HG03558 (cell line): Measurements from ENCODE around the gene FECH.

Experiments
- ATAC-seq: cut with Tn5 transposase; IDR thresholded peaks from one replicate; pipeline ENCODE4 v1.9.1; 2021; ENCODE audit warnings: moderate number of reproducible peaks; ENCODE audit not compliant: unreplicated experiment; ENCODE audit errors: extremely low read depth

The FECH gene

DNA sequence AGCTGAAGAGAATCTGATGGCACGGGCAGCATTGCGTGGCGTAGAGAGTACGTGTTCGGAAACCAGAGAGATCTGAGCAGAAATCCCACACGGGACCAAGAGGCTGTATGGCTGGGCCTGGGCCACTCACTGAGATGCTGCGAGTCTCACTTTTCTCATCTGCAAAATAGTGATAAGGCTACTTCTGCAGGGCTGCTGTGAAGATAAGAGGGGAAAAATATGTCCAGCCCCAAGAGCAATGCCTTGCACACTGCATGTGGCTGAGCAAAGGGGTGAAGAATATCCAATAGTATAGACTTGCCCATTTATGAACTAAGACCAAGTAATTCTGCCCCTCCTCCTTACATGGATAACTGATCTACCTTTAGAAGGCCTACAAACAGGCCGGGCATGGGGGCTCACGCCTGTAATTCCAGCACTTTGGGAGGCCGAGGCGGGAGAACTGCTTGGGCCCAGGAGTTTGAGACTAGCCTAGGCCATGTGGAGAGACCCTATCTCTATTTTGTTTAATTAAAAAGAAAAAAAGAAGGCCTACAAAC is 3.1 kb downstream of the FECH start:
- no peak for ATAC-seq

DNA sequence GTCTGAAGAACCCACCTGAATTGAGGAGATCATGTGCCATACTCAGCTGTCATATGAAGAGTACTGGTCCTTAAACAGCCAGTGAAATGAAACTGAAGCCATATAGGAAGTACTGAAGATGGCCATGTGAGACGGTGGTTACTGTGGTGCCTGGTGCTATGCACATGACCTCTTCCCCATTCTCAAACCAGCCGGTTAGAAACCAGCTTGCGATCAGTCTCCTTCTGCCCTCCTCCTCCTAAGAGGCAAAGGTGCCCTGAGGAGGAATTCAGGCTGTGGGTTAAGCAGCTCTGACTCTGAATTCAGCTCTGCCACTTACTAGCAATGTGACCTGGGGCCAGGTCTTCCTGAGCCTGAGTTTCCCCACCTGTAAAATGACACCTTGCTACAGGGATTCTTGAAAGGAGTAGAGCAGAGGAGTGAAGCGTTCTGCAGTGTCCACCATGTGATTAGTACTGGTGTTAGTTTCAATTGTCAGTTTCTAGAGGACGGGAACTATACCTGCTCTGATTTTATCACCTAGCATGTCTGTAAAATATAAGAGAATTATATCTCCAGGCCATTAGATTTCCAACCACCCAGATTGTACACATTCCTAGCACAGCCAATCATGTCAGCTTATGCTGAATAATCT is 5.1 kb downstream of the FECH start:
- ATAC-seq, result peak; percentile 82

GRCh38 chr18:57579934-57580333 is 6.6 kb downstream of the FECH start:
- ATAC-seq, result no peak

DNA sequence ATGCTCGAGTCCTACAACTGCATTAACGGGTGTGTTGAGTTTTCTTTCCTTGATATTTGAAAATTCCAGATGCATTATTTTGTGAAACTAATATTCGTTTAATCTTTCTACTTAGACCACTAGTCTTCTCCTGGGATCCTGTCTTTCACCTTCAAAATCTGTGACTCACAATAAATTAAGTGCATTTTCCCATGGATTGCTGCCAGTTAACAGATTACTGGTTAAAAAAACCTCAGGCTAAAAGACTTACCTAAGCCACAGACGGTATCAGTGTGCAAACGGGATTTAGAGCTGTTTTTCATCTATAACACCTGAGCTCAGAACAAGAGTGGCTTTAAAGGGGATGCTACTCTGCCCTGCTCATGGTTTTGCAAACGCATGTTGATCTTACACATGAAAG is 10.2 kb downstream of the FECH start:
- ATAC-seq, result no peak

DNA sequence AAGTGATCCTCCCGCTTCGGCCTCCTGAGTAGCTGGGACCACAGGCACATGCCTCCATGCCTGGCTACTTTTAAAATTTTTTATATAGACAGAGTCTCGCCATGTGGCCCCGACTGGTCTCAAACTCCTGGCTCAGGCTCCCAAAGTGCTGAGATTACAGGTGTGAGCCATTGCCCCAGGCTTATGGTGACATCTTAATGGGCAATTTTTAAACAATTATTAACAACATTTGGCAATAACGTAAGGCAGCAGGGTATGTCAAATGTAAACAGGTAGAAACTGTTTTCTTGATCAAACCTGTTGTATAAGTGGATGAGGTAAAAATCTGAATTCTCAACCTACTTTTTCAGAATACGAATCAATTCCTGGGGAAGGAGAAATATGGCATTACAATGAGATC is 11.0 kb downstream of the FECH start:
- ATAC-seq, result no peak

- ATAC-seq, result no peak
These were observed 11.6 kb downstream of the FECH start for GRCh38 chr18:57574866-57575265.

- ATAC-seq, result no peak
These were observed 16.3 kb downstream of the FECH start for GRCh38 chr18:57570162-57570561.

- ATAC-seq, result no peak
These were observed 17.4 kb downstream of the FECH start for GRCh38 chr18:57569133-57569532.

- no peak for ATAC-seq
These were observed 24.6 kb downstream of the FECH start for GRCh38 chr18:57561728-57562423.

DNA sequence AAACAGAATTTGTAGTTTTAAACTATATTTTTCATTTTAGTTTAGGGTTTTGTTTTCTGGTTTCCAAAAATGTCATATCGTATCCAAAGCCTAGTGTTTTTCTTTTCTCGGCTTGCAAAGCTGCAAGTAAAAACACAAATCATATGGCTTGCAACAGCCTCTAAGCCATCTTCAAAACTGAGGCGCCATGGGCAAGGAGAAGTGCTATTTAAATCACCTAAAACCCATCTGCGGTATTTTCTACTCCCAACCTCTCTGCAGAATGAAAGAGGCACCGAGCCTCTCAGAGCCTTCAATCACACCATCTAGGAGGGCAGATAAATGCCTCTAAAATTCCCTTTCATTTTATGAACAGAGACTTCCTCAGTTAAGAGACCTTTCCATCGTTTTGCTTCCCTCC is 25.2 kb downstream of the FECH start:
- ATAC-seq, result no peak

DNA sequence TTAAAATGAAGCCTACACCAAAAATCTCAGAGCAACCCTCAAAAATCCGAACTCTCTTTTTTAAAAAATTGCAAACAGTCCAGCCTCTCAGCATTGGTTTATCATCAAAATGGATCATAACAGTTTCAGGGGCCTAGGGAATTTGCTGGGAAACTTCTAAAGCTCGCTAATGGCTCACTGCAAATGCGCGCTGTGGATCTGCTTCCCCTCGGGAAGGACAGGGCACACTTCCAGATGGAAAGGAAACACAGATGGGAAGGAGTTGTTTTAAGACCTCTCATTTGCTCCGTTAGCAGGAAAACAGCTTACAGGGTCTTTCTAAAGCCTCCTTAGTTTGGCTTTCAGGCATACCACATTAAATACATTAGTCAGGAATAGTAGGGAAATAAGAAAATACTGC is 27.2 kb downstream of the FECH start:
- ATAC-seq, result no peak

GRCh38 chr18:57555134-57555533 is 31.4 kb downstream of the FECH start:
- ATAC-seq, result no peak

DNA sequence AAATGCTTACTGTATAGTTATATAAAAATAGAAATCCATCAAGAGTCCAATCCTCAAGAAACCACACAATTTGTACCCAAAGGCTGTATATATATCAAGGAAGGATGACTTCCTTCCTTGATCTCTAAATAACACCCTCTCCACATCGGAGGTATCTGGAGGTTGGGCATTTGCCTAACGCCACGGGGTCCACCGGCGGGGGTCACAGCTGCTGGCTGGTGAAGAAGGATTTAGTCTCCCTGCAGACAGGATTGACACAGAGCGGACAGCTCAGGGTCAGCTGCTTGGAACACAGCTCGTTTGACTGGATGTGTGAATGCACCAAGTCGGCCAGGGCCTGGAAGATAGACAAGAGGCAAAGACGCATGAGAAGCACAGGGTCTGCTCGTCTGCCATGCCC is 36.0 kb downstream of the FECH start:
- ATAC-seq, result no peak

GRCh38 chr18:57547260-57547659 is 39.2 kb downstream of the FECH start:
- no peak for ATAC-seq

GRCh38 chr18:57544936-57545660 is 41.4 kb downstream of the FECH start:
- no peak for ATAC-seq

GRCh38 chr18:57543560-57543959 is 42.9 kb downstream of the FECH start:
- no peak for ATAC-seq

GRCh38 chr18:57542812-57543427 is 43.6 kb downstream of the FECH start:
- ATAC-seq, result no peak

GRCh38 chr18:57542126-57542525 is 44.4 kb downstream of the FECH start:
- ATAC-seq, result no peak

- no peak for ATAC-seq
These were observed 46.8 kb downstream of the FECH start for GRCh38 chr18:57539702-57540101.

DNA sequence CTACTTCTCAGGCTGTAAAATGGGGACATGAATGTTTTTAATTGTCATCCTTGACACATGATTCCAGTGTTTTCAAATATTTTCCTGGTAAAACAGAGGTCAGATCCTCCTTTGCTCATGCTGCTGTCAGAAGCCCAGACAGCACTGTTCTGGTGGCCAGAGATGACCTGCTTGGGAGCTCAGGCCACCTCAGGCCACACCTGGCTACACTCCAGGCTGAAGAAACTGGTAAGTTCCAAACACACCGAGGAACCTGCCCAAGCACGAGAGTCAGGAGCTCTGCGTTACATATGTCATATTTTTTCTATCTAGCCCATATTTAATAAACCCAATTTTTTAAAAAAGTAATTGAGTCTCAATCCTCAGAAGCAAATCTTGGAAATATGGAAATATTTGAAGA is 47.9 kb downstream of the FECH start:
- no peak for ATAC-seq

DNA sequence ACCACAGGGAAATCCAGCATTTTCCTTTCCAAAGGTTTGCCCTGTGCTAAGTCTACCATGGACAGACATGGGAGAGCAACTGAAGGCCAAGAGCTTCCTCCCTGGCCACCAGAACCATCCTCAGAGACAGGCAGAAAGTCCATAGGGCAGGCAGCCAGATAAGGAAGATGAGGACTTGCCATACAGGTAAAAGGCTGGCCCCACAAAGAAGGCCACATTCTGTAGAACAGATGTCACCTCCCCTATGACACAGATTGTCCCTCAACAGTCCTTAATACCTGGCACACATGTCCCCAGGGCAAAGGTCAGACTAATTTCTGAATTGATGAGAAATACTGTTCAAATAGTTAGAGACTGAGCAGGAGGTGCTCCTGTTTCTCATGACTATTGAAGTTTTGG is 52.0 kb downstream of the FECH start:
- ATAC-seq, result no peak
